CD4-positive, alpha-beta T cell treated with Interleukin-4 for 4 hours (primary cell): ENCODE results near the gene JAML.

Source experiments
- DNase-seq: peaks from one replicate; pipeline ENCODE4 v3.0.0-alpha.2; 2020

JAML gene, protein sequence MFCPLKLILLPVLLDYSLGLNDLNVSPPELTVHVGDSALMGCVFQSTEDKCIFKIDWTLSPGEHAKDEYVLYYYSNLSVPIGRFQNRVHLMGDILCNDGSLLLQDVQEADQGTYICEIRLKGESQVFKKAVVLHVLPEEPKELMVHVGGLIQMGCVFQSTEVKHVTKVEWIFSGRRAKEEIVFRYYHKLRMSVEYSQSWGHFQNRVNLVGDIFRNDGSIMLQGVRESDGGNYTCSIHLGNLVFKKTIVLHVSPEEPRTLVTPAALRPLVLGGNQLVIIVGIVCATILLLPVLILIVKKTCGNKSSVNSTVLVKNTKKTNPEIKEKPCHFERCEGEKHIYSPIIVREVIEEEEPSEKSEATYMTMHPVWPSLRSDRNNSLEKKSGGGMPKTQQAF

DNA sequence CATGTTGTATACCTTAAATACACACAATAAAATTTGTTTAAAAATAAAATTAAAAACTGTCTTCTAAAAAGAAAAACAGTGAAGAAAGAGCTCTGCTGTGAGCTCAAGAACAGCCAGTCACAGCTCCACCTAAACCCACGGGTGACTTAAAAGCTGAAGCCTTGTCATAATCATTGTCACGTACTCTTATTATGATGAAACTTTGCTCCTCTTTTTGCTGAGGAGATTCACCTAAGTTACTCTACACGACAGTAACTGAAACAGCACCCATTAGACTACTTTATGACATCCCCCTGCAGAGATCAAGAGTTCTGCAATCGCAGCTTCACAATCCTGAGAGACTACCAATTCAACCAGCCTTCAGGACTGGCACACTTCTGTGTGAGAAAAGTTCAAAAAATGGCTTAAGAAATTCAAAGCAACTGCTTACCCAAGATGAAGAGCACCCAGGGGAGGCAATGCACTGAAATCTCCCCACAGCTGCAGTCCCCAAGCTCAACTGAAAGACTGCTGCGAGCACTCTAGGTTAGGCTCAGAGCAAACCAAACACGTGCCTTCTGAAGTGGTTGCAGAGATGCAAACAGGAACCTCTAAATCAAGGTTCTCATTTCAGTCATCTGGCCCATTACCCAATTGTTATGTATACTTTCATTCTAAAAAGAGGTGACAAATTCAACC is at the start of gene JAML:
Gene JAML (minus strand): TSS at position 501 of the 678 bp plus-strand sequence. CDS start 10,145 bp downstream, outside the sequence.
- DNase-seq, result peak; percentile 83

DNA sequence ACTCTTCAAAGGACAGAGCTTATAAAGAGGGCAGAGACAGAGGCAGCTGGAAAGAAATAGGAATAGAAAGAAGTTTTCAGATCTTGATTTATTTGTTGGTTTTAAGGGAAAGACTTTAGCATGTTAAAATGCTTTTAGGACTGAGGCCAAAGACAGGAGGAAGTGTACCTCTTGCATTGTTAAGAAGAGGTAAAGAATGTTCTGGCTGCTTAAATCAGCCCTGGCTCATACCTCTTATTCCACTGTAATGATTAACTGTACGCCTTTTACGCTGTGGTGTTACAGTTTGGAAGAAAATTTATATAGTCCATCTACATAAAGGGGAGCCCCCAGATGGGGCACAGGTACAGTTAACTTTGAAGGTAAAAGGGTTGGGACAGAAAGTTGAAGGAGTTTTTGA is 49.4 kb upstream of the JAML start:
- no peak for DNase-seq

DNA sequence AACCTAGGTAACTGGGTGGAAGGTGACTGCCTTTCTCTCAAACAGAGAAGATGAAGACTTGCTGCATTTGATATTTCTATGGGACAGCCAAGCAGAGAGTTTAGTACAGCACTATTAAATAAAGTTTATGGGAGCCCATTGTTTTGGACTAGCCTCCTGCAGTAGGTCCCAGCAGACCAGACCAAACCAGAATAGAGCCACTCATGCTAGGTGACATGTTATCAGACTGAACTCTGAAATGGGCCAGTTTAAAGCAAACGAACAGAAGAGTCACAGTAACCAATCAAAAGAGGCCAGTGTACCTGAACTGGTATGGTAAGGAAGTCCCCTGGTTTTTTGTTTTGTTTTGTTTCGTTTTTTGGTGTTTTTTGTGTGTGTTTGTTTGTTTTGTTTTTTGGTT is 47.2 kb upstream of the JAML start:
- no peak for DNase-seq

DNA sequence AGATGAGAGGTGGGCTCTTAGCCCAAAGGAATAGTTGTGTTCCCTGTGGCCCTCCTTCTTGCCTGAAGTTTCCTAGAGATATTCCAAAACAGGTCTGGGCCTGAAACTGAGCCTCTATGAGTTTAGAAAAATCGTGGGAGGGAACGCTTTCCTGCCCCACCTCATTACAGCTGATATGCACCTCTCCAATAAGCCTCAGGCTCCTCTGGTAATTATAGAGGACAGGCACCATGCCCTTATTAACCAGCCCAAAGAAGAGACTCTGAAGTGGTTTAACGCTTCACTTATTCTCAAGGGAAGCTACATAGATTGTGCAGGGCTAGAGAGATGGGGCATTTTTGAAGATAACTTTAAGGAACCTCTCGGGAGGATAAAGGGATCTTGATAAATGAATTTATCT is 42.7 kb upstream of the JAML start:
- DNase-seq, result no peak

DNA sequence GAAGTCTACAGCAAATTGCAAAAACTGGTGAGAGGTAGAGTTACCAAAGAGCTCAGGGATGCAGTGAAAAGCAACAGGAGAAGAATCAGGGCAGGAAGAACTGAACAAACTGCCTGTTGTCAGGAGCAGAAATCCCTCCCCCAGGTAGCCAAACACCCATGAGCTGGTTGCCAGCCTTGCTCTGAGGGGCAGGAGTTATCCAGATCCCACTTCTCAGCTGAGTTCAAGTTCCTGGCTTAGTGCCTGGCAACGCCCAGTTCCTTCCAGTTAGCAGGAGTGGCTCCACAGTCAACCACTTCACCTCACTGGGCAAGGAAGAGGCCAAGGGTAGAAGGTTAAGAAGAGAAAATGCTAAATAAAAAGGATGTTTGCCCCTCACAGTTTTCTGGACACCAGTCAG is 41.1 kb upstream of the JAML start:
- DNase-seq, result no peak

DNA sequence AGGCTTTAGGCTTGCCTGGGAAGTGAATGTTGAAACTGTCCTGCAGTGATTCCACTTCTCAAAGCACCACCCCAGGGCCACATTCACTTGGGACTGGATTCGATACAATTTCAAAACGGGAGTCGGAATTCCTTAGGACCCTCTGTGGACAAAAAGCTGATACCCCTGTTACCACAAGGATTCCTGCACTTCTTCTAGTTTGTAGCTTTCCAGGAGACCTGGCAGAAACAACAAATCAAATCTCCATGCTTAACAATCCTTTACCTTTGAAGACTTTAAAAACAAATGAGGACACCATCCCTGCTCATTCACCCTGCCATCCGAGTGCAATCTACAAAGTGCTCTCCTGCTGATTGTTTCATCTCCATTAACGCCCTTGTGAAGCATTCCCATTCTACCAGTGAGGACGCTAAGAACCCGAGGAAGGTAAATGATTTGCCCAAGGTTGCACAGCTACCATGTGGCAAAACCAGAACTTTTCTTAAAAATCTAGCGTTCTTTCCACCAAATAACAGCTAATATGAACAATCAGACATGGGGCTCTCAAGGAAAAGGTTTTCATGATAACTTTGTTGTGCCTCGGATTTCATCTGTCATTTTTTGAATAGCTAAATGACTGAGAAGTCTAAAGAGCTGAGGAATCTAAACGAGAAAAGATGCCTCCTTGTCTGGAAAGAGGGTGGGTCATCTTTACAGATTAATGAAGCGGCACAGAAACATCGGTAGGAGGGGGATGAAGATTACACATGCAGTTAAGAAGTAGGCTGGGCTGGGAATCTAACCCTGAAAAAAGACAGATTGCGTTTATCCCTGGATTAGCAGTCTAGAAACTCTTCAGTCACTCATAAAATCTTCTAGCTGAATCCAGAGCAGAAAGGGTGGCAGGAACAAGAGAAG is 40.0 kb upstream of the JAML start:
- no peak for DNase-seq

DNA sequence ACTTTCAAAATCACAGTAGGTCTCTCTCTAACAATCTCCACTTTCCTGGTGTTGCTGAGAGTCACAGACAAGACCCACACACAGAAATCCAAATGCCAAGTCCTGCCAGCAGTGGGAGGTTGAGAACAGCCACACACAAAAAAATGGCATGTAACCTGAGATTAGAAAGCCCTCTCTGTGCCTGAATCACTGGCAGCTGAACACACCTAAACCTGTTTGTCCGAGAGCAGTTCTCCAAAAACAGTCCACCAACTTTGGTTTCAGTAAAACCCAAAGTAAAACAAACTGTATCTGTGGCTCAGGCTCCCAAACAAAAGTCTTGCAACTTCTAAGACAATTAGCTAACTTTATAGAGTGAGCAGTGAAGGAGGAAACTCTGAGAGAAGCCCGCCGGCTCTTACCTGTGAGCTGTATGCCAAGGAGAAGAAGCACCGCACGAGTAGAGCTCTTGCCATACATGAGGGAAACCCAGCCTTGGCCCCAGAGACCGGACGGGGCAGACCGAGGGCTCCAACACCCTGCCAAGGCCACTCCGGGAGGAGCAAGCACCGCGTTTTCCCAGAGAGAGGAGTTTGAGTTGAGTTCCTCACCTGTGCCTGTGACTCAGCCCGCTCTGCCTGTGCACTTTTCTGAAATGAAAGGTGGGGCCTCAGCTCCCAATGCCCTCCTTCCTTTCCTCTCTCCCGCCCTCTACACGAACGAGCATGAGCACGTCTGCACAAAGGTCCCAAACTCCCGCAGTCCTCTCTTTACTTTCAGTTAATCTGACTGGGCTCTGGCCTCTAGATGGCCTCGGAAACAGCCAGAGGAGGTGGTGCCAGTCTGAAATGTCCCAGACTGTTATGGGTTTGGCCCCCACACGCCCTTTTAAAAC is 39.1 kb upstream of the JAML start, which contains the start of gene MPZL2:
Gene MPZL2 (minus strand): TSS at position 603 of the 874 bp plus-strand sequence. CDS start 144 bp downstream, at position 459.
- no peak for DNase-seq

DNA sequence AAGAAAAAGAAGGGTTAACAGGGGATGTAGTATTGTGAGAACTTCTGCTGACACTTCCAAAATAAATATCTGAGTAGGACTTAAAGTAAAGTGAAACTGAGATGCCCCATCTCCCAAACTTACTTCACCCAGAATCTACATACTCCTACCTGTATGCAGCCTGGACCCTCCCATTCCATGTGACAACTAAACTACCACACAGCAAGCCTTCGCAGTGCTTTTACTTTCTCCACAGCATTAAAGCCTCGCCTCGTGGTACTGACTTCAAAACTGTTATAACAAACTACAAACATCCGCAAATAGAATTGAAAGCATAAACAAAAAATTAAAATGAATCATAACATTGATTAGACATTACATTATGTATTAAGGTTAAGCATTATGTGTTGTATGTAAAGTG is 38.3 kb upstream of the JAML start:
- DNase-seq, result no peak

DNA sequence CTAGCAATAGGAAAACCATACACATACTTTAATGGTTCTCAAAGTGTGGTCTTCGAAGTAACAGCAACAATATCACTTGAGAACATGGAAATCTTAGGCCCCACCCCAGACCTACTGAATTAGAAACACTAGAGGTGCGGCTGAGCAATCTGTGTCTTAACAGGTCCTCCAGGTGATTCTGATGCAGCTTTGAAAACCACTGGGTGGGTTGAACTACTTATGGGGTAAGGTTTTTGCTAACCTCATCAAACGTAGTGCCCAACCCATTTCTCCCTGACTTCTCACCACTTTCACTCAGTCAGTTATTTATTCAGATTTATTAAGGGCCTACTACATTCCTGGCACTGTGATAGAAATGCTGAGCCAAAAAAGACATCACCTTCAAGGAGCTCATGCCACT is 35.5 kb upstream of the JAML start:
- DNase-seq, result no peak

DNA sequence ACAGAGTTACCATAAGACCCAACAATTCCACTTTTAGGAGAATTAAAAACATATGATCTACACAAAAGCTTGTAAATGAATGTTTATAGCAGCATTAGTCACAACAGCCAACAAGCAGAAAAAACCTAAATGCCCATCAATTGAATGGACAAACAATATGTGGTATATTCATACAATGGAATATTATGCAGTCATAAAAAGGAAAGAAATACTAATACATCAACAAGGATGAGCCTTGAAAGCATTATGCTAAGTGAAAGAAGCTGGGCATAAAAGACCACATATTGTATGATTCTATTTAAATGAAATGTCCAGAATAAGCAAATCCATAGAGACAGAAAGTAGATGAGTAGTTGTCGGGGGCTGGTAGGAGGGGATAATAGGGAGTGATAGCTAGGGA is 34.3 kb upstream of the JAML start:
- no peak for DNase-seq

DNA sequence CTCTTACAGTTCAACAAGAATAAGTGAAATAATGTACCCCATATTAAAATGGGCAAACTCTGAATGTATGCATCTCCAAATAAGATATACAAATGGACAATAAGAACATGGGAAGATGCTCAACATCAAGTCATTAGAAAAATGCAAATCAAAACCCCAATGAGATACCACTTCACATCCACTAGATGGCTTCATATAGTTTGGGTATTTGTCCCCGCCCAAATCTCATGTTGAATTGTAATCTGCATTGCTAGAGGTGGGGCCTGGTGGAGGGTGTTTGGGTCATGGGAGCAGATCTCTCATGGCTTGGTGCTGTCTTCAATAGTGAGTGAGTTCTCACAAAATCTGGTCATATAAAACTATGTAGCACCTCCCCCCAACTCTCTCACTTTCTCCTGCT is 33.6 kb upstream of the JAML start:
- no peak for DNase-seq

DNA sequence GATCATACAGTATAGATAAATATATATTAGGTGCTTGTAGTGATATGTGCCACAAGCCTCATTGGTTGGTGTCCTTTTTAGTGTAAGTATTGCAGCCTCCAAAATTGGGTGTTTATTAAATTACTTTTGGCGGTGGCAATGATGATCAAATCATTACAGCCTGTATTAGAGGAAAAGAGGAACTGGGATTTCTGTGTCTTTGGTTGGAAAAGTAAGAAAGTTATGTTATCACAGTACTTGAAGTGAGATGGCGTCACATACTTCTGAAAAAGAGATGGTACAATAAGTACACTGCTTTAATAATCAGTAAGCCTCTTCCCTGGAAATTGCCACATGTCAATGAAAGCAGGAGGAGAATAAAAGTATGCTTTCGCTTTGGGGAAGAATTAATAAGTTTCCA is 27.9 kb upstream of the JAML start:
- no peak for DNase-seq

DNA sequence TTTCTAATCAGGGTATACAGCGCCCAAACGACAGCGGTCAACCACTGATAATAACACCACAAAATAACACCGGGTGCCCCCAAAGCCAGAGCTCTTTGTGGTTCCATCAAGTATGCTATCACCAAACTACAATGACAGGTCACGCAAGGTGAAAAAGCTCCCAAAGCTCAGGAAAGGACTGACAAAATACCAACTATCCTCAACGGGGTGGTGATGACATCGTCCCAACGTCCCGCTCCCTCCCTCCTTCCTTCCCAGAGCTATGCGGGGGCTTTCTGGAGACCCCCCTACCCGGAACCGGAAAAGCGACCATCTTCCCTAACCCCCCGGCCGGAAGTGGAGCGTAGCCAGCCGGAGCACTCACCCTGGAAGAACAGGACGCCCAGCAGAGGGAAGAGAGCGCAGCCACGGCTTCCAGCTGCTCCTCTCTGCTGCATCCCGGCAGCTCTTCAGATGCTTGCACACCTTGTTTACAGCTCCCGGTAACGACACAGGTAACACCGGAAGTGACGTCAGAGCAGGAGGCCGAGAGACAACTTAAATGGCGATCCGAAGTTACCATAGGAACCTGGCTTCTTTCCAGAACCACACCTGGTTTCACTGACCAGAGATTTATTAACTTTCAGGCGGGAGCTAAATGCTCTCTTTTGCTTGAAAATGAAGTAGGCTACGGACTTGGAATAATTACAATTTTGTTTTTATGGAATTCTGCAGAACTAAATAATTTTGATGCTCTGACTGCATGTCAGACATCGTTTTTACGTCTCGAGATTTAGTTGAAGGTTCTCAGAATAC is 27.2 kb upstream of the JAML start, which contains the start of gene MPZL3:
Gene MPZL3 (minus strand): TSS at position 508 of the 795 bp plus-strand sequence. CDS start 71 bp downstream, at position 437.
- DNase-seq, result peak; percentile 91

DNA sequence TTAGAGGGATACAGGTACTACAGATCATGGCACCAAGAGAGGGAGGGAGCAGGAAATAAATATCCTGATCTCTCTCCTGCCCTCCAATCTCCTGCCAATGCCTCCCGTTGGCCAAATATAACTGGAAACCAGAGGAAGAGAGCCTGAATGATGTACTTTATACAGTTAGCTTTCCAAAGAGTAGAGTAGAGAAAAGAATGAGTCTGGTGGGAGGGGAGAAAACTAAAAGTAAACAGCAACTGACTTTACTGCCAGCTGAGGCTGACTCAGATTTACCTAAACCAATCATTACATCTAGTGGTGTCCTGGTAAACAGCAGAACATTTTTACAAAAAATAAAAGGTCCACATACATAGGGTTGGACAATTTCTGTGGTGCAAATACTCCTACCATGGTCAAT is 22.2 kb upstream of the JAML start:
- no peak for DNase-seq

DNA sequence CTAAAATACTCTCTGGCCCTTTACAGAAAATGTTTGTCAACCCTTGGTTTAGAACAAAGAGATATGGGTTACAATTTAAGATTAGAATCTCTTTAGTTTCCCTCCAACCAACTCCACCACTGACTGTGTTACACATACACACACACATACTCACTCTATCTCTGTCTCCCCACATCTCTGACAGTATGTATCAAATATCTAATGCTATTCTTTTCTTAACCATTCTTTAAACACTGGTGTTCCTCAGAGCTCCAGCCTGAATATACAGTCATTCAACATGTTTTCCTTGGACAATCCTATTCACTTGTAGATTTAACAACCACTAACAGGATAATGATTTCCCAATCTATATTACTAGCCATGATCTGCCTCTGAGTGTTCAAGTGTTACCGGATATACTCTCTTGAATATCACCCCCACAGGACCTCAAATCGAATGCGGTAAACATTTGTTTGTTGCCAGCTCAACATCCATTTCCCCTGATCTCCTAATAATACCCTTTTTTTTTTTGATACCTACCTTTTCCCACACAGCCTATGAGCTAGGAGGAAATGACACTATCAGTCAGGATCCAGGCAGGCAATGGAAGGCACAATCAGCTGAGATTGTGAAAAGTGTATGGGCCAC is 21.2 kb upstream of the JAML start:
- no peak for DNase-seq

DNA sequence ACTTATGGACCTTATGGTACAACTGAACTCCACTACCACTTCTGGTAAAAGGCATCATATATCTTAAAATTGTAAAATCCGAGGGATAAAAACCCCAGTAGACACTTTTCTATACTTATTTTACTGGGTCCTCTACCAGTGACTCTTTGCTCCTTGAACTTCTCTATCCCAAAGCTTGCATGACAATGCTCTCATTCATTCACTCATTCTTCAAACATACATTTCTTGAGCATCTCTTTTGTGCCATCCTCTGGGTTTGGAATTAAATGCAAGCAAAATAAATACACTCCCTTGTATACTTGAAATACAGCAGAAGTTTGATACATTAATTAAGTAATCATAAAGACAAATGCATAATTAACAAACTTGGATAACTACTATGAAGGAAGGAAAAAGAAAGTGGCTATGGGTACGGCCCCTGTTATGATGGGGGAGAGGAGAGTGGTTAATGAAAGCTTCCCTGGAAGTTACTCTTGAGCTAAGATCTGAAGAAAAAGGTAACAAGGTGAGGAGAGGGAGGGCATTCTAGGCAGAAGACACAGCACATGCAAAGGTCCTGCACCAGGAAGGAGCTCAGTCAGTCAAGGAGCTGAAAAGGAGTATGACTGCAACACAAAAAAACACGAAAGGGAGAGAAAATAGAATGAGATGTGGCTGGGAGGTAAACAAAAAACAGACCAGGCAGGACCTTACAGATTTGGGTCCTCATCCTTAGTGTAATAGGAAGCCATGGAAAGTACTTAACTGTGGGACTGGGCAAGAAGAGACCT is 19.4 kb upstream of the JAML start:
- DNase-seq, result no peak

DNA sequence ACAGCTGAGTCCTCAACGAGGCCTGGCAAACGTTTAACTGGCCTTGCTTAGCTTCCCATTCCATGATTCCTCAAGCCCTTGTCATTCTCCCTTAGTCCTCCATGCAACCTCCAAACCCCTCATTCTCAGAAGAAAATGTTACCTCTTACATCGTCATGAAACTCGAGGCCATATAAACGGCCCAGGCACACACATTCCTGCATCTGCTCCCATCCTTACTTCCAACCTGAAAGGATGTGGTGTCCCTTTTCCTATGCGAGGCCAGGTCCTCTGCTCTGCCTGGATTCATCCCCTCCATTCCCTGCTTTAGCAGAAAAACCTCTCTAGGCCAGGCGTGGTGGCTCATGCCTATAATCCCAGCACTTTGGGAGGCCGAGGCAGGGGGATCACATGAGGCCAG is 18.4 kb upstream of the JAML start:
- DNase-seq, result no peak

DNA sequence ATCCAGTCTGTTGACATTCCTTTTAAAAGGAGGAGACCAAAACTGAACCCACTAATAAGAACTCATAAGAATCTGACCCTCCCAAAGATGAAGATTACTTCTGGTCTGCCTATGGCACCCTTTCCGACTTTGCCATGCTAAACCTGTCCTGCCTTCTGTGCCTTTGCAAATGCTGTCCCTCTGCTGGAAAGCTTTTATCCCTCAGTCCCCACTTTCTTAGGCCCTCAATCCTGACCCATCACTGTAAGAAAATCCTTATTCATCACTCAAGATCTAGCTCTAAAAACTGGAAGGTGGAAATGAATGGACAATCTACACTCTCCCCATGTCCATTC is 16.9 kb upstream of the JAML start:
- no peak for DNase-seq

DNA sequence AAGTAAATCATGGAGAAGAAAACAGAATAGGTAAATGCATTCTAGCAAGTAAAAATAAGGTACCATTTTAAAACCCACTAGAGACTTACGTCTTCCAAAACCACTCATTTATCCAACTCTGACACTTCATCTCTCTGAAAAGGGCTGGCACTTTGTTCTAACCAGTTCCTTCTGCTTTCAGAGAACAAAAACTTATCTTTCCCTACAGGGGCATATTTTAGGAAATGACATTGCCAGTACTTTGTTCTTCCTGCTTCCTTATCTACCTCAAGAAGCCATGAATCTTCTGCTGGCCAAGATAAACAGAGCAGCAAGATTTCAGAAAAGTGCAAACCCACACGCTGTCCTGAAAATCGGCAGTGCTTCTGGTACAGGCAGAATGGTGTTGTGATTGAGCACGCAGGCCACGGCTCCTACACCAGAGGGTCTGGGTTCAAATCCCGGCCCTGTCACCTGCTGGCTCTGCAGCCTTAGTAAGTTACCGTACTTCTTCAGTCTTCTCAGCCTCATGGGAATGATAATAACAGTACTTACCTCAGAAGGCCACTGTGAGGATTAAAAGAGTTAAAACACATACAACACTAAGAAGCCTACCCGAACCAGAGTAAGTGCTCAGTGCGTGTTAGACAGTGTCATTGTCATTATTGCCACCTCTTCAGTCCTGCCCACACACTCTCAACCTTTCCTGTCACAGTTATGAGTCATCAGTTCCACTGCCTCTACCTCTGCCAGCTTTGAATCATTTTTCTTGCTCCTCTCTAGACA is 16.4 kb upstream of the JAML start:
- peak; percentile 88 for DNase-seq
